OCI-LY7 (cell line): ENCODE results near the gene ARL13A. TPM values are rescaled to one million over a fixed set of nuclear protein-coding genes. Genes with fewer than 3 reads are reported as not detected.
A peak's percentile ranks its signal among the peaks of the same experiment; 100 is the strongest.

ENCODE experiments used
- BruUV-seq: library from RNA; stranded (reverse); fragments of 400-500 nt; replicated peaks from 2 replicates; lab custom pipeline; 2021; lab: Mats Ljungman, UMichigan
- CTCF ChIA-PET: fragments of 300-600 bp; sonication (Branson Sonifier 250); formaldehyde crosslinking; loops from one replicate; lab custom pipeline; 2022; ENCODE audit warnings: antibody characterized with exemption; ENCODE audit not compliant: unreplicated experiment; lab: Charles Lee
- POLR2A ChIA-PET: fragments of 300-600 bp; sonication (Branson Sonifier 250); formaldehyde crosslinking; loops from one replicate; lab custom pipeline; 2022; ENCODE audit warnings: antibody characterized with exemption; lab: Charles Lee
- DNase-seq: peaks from one replicate; pipeline ENCODE4 v3.0.0-alpha.2; 2015; ENCODE audit warnings: low spot score
- H2AFZ ChIP-seq: fragments of 200-600 bp; sonication (generic), shearing (Covaris generic); 2 replicates; pipeline ENCODE4 v1.6.1; 2014; ENCODE audit warnings: mild to moderate bottlenecking, antibody characterized with exemption, low read length, moderate library complexity
- H3K27ac ChIP-seq: fragments of 200-600 bp; sonication (generic); 2 replicates; pipeline ENCODE4 v1.5.1; 2014; ENCODE audit warnings: mixed run types, low read depth, mild to moderate bottlenecking, moderate library complexity, low read length, inconsistent platforms; ENCODE audit not compliant: poor library complexity, severe bottlenecking
- H3K36me3 ChIP-seq: fragments of 200-600 bp; sonication (generic); 2 replicates; pipeline ENCODE4 v1.6.1; 2014; ENCODE audit warnings: mild to moderate bottlenecking, antibody characterized with exemption, low read length, moderate library complexity, mixed read lengths; ENCODE audit not compliant: insufficient read depth
- H3K4me1 ChIP-seq: fragments of 200-600 bp; sonication (generic); 2 replicates; pipeline ENCODE4 v1.5.1; 2014; ENCODE audit warnings: mild to moderate bottlenecking, low read length; ENCODE audit not compliant: insufficient read depth, poor library complexity, severe bottlenecking
- H3K4me2 ChIP-seq: fragments of 200-600 bp; sonication (generic); 2 replicates; pipeline ENCODE4 v1.6.1; 2014; ENCODE audit warnings: mild to moderate bottlenecking, low read length
- H3K4me3 ChIP-seq: fragments of 200-600 bp; sonication (generic); 2 replicates; pipeline ENCODE4 v1.5.1; 2014; ENCODE audit warnings: mild to moderate bottlenecking, low read depth, low read length; ENCODE audit not compliant: poor library complexity, severe bottlenecking
- H3K79me2 ChIP-seq: fragments of 200-600 bp; sonication (generic); 2 replicates; pipeline ENCODE4 v1.6.1; 2016; ENCODE audit warnings: low read depth, mild to moderate bottlenecking, low read length, moderate library complexity, mixed read lengths; ENCODE audit not compliant: insufficient read depth
- H3K9me2 ChIP-seq: fragments of 200-600 bp; sonication (generic); 2 replicates; pipeline ENCODE4 v1.6.1; 2016; ENCODE audit warnings: mild to moderate bottlenecking, low read length, mixed read lengths; ENCODE audit not compliant: insufficient read depth
- H3K9me3 ChIP-seq: fragments of 200-600 bp; sonication (generic); 2 replicates; pipeline ENCODE4 v1.6.1; 2014; ENCODE audit warnings: mild to moderate bottlenecking, mixed run types, low read length, mixed read lengths
- H4K20me1 ChIP-seq: fragments of 200-600 bp; sonication (generic); 2 replicates; pipeline ENCODE4 v1.6.1; 2014; ENCODE audit warnings: mild to moderate bottlenecking, antibody characterized with exemption, low read length, moderate library complexity, mixed read lengths; ENCODE audit not compliant: insufficient read depth
- CTCF ChIP-seq: fragments of 200-600 bp; sonication (generic); conservative IDR thresholded peaks from 2 replicates; pipeline ENCODE4 v1.5.1; 2014; ENCODE audit warnings: mild to moderate bottlenecking, antibody characterized with exemption, low read length, moderate library complexity, mixed read lengths
- EZH2phosphoT487 ChIP-seq: fragments of 200-600 bp; sonication (generic); IDR thresholded peaks from 2 replicates; pipeline ENCODE4 v1.6.1; 2018; ENCODE audit warnings: low read depth, borderline replicate concordance, mild to moderate bottlenecking, mixed run types, antibody characterized with exemption, low read length, moderate library complexity, mixed read lengths
- intact Hi-C: fragments of 100-400 bp; cut with micrococcal nuclease; formaldehyde crosslinking; loops from one replicate; pipeline ENCODE4 v1.10.0; 2022; ENCODE audit not compliant: unreplicated experiment
- total RNA-seq, 2 experiments: library from RNA; depleted of rRNA in 1 of 2; stranded (reverse); fragments of >200 nt in 1 of 2; shearing (Covaris generic) in 1 of 2; gene quantifications; 2 replicates each; pipeline ENCODE4 v1.2.3, GENCODE V29; 2014 to 2022

The ARL13A gene
- total RNA-seq, 2 experiments from 2014 or later: not detected

- Histone ChIP-seq H3K4me2 (no peak overlapping the region), H3K4me1 (peaks cover 11% of the 10 kb centered on the region), H3K9me3 (no peaks in the 10 kb centered on the region), H2AFZ (no peak overlapping the region), H3K36me3 (no peaks in the 10 kb centered on the region; the same call in 1 of the 2 replicates), H3K9me2 (no peaks in the 10 kb centered on the region), H3K27ac (no peak overlapping the region), H3K4me3 (no peak overlapping the region), H3K79me2 (peaks cover 8% of the 10 kb centered on the region), H4K20me1 (no peaks in the 10 kb centered on the region)
- no peak for DNase-seq
- no TSS peak for BruUV-seq
- ChIA-PET POLR2A (no interaction called here), CTCF (no interaction called here)
- intact Hi-C loops: no loop called here
- TF ChIP-seq CTCF (no peak), EZH2phosphoT487 (no peak)
Observed at GRCh38 chrX:100931925-100932285, 37.6 kb upstream of the ARL13A start.

- Histone ChIP-seq H3K4me1 (peaks cover 16% of the 10 kb centered on the region), H3K36me3 (no peaks in the 10 kb centered on the region; the same call in 1 of the 2 replicates), H3K9me3 (no peaks in the 10 kb centered on the region), H3K4me3 (no peak overlapping the region), H4K20me1 (no peaks in the 10 kb centered on the region), H3K4me2 (no peak overlapping the region), H2AFZ (no peak overlapping the region), H3K27ac (no peak overlapping the region), H3K79me2 (no peaks in the 10 kb centered on the region), H3K9me2 (no peaks in the 10 kb centered on the region)
- ChIA-PET CTCF (interaction anchor here (0.6 kb wide), 1 partner anchor 23 kb away, joined by 4 read pairs; no protein-coding TSS in a partner anchor), POLR2A (interaction anchor here (1.0 to 1.2 kb wide), 2 partner anchors 19 to 28 kb away, joined by 3 read pairs; no protein-coding TSS in a partner anchor)
- DNase-seq: no peak
- intact Hi-C loops: no loop called here
- BruUV-seq: no TSS peak
- TF ChIP-seq CTCF (no peak), EZH2phosphoT487 (no peak)
Observed at GRCh38 chrX:100935767-100936166, 33.7 kb upstream of the ARL13A start.

GRCh38 chrX:100939333-100939732, 30.2 kb upstream of the ARL13A start:
- Histone ChIP-seq H4K20me1 (no peaks in the 10 kb centered on the region), H3K4me1 (peaks cover 16% of the 10 kb centered on the region), H2AFZ (peak overlapping the region; percentile 76; the same call in 1 of the 2 replicates), H3K79me2 (no peaks in the 10 kb centered on the region), H3K9me2 (no peaks in the 10 kb centered on the region), H3K27ac (peak overlapping the region; percentile 49), H3K4me2 (peak overlapping the region; percentile 48), H3K4me3 (no peak overlapping the region), H3K9me3 (no peaks in the 10 kb centered on the region), H3K36me3 (no peaks in the 10 kb centered on the region)
- BruUV-seq: no TSS peak
- POLR2A ChIA-PET: interaction anchor here (0.5 to 2.8 kb wide), 4 partner anchors 8 to 34 kb away, joined by 3 to 11 read pairs (median 5); partner anchors contain the start of gene XKRX
- DNase-seq: peak; percentile 68
- intact Hi-C loops: no loop called here
- CTCF ChIA-PET: no interaction called here
- no peak for TF ChIP-seq EZH2phosphoT487
- no peak for TF ChIP-seq CTCF
